Pancreas (tissue), 10 donors: Measurements from ENCODE around the gene HOXA11. TPM values are rescaled to one million over a fixed set of nuclear protein-coding genes. Genes with fewer than 3 reads are reported as not detected.

Experiments
- ATAC-seq, 4 donors: fragments of 200-7000 bp; cut with Tn5 transposase; one replicate each; pipeline versions ENCODE4 v1.8.0 to v1.9.1; 2020; ENCODE audit warnings: mild to moderate bottlenecking in 4 of 4, moderate library complexity in 4 of 4
- DNase-seq, 6 donors: peaks; one replicate each; pipeline ENCODE4 v3.0.0-alpha.2; 2020
- FAIRE-seq: peaks from 2 replicates; lab custom pipeline; 2012; peaks lifted over from hg19 to GRCh38; lab: Jason Lieb, UNC
- H3K27ac ChIP-seq, 4 donors: fragments of 200-600 bp; sonication (generic); 1 replicate in 3 of 4; 2 replicates in 1 of 4; pipeline versions ENCODE4 v1.5.0 to v1.8.0; 2020
- H3K27me3 ChIP-seq, 4 donors: fragments of 200-600 bp; one replicate each; pipeline ENCODE4 v1.8.0; 2021
- H3K36me3 ChIP-seq, 3 donors: fragments of 200-600 bp; sonication (generic) in 1 of 3; one replicate each; pipeline versions ENCODE4 v1.5.0 to v1.8.0; 2020 to 2021
- H3K4me1 ChIP-seq, 3 donors: fragments of 200-600 bp; one replicate each; pipeline ENCODE4 v1.8.0; 2021
- H3K4me3 ChIP-seq, 4 donors: fragments of 200-600 bp; sonication (generic) in 2 of 4; one replicate each; pipeline versions ENCODE4 v1.5.0 to v1.8.0; 2020 to 2021
- H3K9me3 ChIP-seq, 4 donors: fragments of 200-600 bp; one replicate each; pipeline ENCODE4 v1.8.0; 2021
- WGBS, 2 donors: extraction: QIAGEN DNeasy Blood & Tissue Kit; methylation state at CpG; one replicate each; pipeline ENCODE4 v1.1.7; 2013; 5-methylcytosine and 5-hydroxymethylcytosine counted together
- intact Hi-C, 3 donors: fragments of 100-400 bp; cut with DNase I; formaldehyde crosslinking; loops; one replicate each; pipeline versions ENCODE4 v1.11.1 to v1.14.2; 2022
- polyA plus RNA-seq, 2 donors: library from polyadenylated mRNA; stranded (reverse); fragments of 200-250 nt; gene quantifications; one replicate each; pipeline ENCODE4 v1.2.3, GENCODE V29; 2013
- total RNA-seq, 6 donors: library from RNA; stranded (reverse); fragmentation: NEBNext Ultra II Directional in 4 of 6; extraction: Animal tissue kit (Norgen Biotek cat#: 25700) in 4 of 6; gene quantifications; one replicate each; pipeline versions ENCODE4 v1.2.1 to v1.2.4, GENCODE V29; 2021 to 2023
- TF ChIP-seq, protein P1 (sequence below), 4 donors: fragments of 200-600 bp; sonication (generic) in 3 of 4; IDR thresholded peaks; one replicate each; pipeline versions ENCODE4 v1.5.0 to v1.8.0; 2021; ENCODE audit warnings: antibody characterized with exemption in 4 of 4
- donor health status: healthy with polysubstance abuse.
- donor health status: DM: no; HTN: no; CAD: no; lungs with moderate emphysema.
- donor health status: DM: no; HTN: no; CAD: no.
- donor health status: control.
- donor health status: control.
- donor health status: Bipolar disorder and iron deficiency.
- donor health status: DM: yes; HTN: yes; CAD: no.
- donor health status: DM: no; HTN: no; CAD: no.
- donor health status: DM: no; HTN: no; CAD: no.
- donor health status: DM: yes; HTN: yes; CAD: no.

The HOXA11 gene
- total and polyA plus RNA-seq, 8 donors, result not detected

DNA sequence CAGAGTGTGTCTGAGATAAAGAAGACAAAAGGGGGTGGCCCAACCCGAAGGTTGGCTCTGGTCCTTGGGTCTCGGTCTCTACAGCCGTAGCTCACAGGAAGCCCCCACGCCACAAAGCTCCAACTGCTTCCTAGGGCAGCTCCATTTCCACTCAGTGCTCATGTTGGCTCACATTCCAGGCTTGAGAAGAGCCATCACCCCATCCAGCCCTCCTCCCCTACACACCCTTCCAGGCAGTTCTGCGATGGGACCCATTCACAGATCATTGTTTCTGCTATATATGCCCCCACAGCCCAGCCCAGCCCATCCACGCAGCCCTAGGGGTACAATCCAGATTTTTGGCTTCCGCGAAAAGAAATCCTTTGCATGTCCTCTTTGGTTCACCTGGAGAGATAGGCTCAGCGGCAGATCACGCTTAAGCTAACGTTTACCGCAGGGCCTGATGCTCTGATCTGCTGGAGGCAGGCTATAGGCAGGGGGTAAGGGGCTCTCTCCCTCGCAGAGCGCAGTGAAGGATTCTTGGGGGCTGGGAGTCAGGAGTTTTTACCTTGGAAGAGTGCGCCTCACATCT lies 6.2 kb upstream of the HOXA11 start:
- TF ChIP-seq, protein P1, sequence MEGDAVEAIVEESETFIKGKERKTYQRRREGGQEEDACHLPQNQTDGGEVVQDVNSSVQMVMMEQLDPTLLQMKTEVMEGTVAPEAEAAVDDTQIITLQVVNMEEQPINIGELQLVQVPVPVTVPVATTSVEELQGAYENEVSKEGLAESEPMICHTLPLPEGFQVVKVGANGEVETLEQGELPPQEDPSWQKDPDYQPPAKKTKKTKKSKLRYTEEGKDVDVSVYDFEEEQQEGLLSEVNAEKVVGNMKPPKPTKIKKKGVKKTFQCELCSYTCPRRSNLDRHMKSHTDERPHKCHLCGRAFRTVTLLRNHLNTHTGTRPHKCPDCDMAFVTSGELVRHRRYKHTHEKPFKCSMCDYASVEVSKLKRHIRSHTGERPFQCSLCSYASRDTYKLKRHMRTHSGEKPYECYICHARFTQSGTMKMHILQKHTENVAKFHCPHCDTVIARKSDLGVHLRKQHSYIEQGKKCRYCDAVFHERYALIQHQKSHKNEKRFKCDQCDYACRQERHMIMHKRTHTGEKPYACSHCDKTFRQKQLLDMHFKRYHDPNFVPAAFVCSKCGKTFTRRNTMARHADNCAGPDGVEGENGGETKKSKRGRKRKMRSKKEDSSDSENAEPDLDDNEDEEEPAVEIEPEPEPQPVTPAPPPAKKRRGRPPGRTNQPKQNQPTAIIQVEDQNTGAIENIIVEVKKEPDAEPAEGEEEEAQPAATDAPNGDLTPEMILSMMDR (IDR thresholded peaks at IDR 0.05), result no peak
- 26 to 36% methylated on average over 15 of the region's 15 CpGs for WGBS, 2 donors
- peaks cover 0 to 14% (median 0%) of the 10 kb centered on the region in 3 donors for H3K4me1 ChIP-seq
- H3K27ac ChIP-seq, result no peak overlapping the region
- intact Hi-C loops, result loop anchor here in 2 of 3 donors (10.0 kb wide), 2 partner anchors 734 to 834 kb away; no protein-coding TSS in a partner anchor
- ATAC-seq (no peak), DNase-seq (peak in 1 of 6 donors; percentile 39), FAIRE-seq (no peak)
- H3K27me3 ChIP-seq, result peaks cover 4 to 90% (median 33%) of the 10 kb centered on the region in 4 donors
- H3K9me3 ChIP-seq, result no peaks in the 10 kb centered on the region
- H3K36me3 ChIP-seq, result no peaks in the 10 kb centered on the region
- H3K4me3 ChIP-seq, result no peak overlapping the region

DNA sequence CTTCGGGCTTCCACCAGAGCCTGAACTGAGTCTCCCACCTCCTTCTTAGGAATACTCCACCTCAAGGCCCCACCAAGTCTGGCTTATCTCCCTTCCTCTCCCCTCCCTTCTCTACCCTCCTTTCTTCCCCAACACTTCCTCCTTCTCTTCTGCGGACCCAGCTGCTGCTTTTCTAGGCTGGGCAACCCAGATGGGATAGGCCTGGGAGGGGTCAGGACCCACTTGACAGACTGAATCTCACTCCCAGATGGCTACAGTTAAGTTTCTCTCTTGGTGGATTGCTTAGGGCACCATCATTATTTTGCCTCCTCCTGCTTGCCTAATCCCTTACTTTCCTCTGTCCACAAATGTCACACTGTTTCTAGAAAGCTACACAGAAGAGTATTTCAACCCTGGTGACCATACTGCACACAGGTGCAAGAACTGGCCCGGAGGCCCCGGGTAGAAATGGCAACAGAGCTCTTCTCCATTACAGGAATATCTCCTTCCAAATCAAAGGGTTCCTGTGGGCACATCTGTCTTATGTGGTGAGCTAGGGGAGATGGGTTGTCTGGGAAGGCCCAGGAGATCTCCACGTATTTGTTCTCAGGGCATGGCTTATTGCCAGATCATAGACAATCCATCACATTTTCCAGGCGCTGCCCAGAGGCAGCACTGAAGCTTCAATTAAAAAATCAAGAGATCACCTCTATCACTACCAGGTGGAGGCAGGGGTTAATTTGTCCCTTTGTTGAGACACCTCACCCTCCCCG lies 5.1 kb upstream of the HOXA11 start:
- no peak for ATAC-seq
- H3K36me3 ChIP-seq, result no peaks in the 10 kb centered on the region
- FAIRE-seq, result no peak
- TF ChIP-seq, protein P1 (IDR thresholded peaks at IDR 0.05), result no peak
- WGBS, 2 donors, result 26 to 31% methylated on average over 7 of the region's 7 CpGs
- intact Hi-C loops, result loop anchor here in 2 of 3 donors (10.0 kb wide), 2 partner anchors 735 to 835 kb away; no protein-coding TSS in a partner anchor
- no peak overlapping the region for H3K4me3 ChIP-seq
- H3K27ac ChIP-seq, result no peak overlapping the region
- H3K9me3 ChIP-seq, result no peaks in the 10 kb centered on the region
- H3K27me3 ChIP-seq, result peaks cover 4 to 90% (median 31%) of the 10 kb centered on the region in 4 donors
- DNase-seq, result peak in 1 of 6 donors; percentile 13
- H3K4me1 ChIP-seq, result peaks cover 0 to 14% (median 0%) of the 10 kb centered on the region in 3 donors

DNA sequence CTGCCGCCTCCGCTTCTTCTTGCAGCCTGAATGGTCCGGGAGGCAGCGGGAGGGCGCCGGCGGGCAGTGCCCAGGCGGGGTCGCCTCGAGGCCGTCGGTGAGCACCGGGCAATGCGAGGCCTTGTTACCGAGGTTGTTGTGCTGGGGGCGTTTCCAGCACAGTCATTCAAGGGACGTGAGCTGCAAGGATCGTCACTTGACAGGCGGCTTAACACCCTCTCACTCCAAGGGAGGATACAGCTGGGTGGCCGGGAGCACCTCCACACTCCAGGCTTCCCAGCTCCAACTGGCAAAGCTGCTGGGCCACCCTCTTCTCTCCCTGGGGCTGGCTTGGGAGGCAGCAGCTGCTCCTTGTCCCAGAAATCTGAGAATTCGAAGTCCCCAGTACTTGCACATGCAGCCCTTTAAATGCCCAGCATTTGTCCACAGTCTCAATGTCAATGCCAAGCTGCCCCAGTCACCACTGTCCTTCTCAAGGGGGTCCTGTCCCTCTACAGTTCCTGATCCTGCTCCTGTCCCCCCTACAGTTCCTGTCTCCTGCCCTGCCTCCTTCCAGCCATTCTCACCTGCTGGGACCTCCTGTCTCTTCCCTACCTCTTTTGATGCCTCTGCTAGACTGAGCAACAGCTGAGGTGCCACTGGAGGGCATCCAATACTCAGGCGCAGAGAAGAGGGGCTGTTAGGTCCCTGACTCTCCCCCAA lies 4.4 kb upstream of the HOXA11 start:
- TF ChIP-seq, protein P1 (IDR thresholded peaks at IDR 0.05), result no peak
- Histone ChIP-seq H3K27me3 (peaks cover 4 to 90% (median 30%) of the 10 kb centered on the region in 4 donors), H3K36me3 (no peaks in the 10 kb centered on the region), H3K4me3 (peak overlapping the region in 1 of 4 donors; percentile 9), H3K9me3 (no peaks in the 10 kb centered on the region), H3K4me1 (peaks cover 0 to 17% (median 0%) of the 10 kb centered on the region in 3 donors), H3K27ac (no peak overlapping the region)
- no peak for ATAC-seq
- intact Hi-C loops, result no loop called here
- FAIRE-seq, result no peak
- peak in 2 of 6 donors; percentile 5 to 54 for DNase-seq
- WGBS, 2 donors, result 11 to 12% methylated on average over 15 to 22 of the region's 22 CpGs

DNA sequence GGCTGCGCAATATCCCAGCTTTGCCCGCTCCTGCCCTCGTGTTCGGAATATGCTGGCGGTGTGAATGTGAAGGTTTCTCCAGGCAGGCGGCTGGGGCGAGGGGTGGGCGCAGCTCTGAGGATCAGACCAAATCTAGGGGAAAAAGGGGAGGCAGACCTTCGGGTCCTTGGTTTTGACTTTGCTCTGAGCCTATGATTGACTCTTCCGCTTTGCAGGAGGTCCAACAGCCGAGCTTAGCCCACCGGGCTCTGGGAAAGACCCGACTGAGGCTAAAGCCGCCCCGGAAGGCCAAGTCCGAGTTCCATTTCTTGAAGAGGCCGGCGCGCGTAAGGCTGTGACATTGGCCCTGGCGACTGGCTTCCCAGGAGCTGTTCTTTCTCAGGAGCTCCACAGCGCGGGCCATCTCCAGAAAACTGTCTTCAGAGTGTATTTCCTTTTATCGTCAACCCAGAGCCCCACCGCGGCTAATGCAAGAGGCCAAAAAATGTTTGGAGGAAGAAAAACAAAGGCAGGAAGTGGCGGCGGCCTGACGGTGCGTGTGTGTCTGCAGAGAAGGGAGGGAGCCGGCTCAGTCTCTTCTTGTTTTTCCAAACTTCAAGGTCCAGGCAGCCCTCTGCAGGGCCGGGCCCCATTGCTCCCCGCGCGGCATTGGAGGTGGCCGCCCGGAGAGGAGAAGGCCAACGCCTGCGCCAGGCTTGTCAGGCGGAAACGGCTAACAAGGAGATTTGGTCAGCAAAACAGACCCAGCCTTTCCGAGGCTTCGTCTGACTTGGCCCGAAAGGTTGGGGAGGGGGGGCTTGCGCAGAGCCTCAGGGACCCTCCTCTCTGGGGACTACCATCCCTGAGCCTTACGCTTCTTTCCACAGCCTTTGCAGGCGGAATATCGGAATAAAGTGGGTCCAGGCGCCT lies 3.6 kb upstream of the HOXA11 start:
- peak in 2 of 6 donors; percentile 13 to 60 for DNase-seq
- Histone ChIP-seq H3K36me3 (no peaks in the 10 kb centered on the region), H3K4me1 (peaks cover 0 to 17% (median 0%) of the 10 kb centered on the region in 3 donors), H3K9me3 (no peaks in the 10 kb centered on the region), H3K27ac (no peak overlapping the region), H3K27me3 (peaks cover 0 to 88% (median 25%) of the 10 kb centered on the region in 4 donors), H3K4me3 (peak overlapping the region in 1 of 4 donors; percentile 9)
- intact Hi-C loops, result no loop called here
- TF ChIP-seq, protein P1 (IDR thresholded peaks at IDR 0.05), result no peak
- ATAC-seq, result peak in 1 of 4 donors; percentile 22
- no peak for FAIRE-seq
- WGBS, 2 donors, result 7 to 9% methylated on average over 47 to 49 of the region's 49 CpGs
